ENCODE data around the gene HCFC2.
A peak's percentile ranks its signal among the peaks of the same experiment; 100 is the strongest.
"Not testable (repeated sequence)": the region's sequence is repeated elsewhere in the genome, so short reads cannot be mapped to it uniquely, and the experiment has no call there.

The HCFC2 gene

DNA sequence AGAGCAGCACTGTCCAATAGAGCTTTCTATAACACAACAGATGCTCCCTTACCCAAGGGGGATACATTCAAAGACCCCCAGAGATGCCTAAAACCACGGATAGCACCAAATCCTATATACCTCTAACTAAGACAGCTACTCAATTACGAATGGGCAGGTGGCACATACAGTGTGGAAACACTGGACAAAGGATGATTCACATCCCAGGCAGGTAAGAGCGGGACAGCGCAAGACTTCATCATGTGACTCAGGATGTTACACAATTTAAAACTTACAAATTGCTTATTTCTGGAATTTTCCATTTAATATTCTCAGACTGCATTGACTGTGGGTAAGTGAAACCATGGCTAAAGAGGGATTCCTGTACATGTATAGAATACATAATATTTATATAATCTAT is 5.5 kb upstream of the HCFC2 start:
- no peak for DNase-seq

GRCh38 chr12:104059963-104060362 is 4.4 kb upstream of the HCFC2 start:
- DNase-seq, result no peak

- DNase-seq, result peak; percentile 13
These were observed 3.5 kb upstream of the HCFC2 start for GRCh38 chr12:104060791-104061190.

DNA sequence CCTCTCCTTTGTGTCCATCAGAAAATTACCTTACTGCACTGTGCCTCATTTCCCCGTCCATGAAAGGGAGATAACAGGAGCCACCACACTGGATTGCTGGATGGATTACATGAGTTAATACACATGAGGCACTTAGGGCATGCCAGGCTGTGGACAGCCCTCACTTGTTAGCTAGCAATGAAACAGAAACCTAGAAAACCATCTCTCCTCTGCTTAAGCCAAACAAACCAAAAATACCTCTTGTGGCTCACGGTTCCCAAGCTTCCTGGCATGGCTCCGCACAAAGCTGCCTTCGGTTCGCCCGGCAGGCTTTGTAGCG is 660 bp upstream of the HCFC2 start:
- DNase-seq, result peak; percentile 44

DNA sequence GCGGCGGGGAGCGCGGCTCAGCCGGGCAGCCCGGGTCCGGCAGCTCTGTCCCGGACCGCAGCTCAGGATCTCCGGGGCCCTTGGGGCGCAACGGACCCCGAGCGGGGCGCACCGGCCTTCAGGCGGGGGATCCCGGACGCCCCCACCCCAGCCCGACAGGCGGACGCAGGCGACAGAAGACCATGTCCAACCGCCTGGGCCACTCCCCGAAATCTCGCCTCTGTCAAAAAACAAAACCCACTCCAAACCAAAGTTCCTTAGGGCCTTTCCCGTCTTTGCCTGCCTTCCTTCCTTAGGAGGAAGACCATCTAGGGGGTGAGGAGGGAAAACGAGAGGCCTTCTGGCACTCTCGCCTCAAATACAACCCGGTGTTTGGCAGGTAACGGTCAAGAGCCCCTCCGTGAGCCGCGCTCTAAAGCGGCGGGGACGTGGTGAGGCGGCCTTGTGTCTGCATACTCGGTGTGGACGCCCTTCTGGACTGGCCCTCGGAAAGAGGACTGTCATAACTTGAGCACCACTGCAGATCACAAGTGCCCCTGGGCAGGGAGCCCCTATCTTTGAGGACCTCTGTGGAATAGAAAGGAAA is 604 bp downstream of the HCFC2 start:
- DNase-seq, result no peak

DNA sequence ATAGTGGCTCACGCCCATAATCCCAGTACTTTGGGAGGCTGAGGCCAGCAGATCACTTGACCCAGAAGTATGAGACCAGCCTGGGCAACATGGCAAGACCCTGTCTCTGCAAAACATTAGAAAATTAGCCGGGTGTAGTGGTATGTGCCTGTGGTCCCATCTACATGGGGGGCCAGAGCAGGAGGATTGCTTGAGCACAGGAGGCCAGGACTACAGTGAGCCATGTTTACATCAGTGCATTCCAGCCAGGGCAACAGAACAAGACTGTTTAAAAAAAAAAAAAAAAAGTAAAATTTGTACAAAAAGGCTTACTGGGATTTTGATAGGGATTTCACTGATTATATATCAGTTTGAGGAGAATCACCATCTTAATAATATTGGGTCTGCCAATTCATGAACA is 7.8 kb downstream of the HCFC2 start:
- DNase-seq, result no peak

DNA sequence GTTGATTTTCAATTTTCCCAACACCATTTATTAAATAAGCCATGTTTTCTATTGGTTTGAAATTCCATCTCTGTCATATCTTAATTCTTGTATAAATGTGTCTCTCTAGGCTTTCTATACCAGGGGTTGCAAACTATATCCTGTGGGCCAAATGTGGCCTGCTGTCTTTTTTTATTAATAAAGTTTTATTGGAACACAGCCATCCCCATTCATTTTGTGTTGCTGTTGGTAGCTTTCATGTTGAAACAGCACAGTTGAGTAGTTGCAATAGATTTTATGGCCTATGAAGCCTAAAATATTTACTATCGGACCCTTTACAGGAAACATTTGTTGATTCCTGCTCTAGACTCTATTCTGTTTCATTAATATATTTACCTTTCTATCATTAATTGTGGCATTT is 9.4 kb downstream of the HCFC2 start:
- no peak for DNase-seq

DNA sequence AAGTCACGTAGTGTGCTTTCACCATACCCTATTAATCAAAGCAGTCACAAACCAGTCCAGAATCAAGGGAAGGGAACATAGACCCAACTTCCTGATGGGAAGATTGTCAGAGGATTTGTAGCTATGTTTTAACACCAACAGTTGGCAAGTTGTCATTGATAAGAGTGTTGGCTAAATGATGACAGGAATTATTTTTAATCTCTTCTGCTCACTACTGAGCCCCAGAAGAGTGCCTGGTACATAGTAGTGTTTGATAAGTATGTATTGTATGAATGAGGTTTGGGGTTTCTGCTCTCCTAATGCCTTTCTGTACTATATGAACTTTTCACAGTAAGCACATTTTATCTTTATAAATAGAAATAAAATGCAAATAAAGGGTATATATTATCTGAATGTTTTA is 14.7 kb downstream of the HCFC2 start:
- no peak for DNase-seq

DNA sequence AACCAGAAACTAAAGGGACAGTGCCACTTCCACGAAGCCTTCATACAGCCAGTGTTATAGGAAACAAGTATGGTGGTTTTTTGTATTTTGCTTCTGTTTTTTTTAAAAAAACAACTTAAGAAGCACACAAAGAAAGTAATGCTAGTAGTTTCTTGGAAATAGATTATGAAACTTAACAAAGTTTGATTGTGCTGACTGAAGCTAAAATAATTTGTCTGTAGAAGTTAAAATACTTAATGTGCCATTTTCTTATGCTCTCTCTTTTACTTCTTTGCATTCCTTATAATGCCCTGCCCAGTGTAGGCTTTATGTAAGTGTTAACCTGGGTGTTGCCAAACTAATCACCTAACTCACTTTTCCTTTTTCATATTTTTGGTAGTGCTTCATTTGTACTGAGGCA is 16.4 kb downstream of the HCFC2 start:
- DNase-seq, result no peak

- no peak for DNase-seq
These were observed 19.6 kb downstream of the HCFC2 start for GRCh38 chr12:104083769-104084475.

DNA sequence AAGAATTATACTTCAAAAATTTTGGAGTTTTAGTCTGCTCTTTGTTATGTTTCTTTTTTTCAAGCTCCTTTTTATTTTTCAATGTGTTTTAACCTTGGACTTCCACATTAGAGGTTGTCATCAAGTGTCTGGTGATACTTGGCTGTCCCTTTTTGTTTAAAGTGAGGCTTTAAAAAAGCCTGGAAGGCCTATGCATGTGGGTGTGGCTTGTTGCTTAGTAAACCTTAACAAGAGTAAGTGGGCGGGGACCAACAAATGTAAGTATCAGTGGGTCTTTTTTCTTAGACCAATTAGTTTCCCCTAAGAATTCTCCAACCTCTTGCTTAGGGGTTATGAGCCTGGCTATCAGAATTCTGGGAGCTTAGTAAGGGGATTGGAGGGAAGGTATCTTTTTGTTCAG is 26.4 kb downstream of the HCFC2 start:
- no peak for DNase-seq

- no peak for DNase-seq
These were observed 26.8 kb downstream of the HCFC2 start for GRCh38 chr12:104091136-104091535.

- no peak for DNase-seq
These were observed 30.0 kb downstream of the HCFC2 start for GRCh38 chr12:104094284-104094683.

DNA sequence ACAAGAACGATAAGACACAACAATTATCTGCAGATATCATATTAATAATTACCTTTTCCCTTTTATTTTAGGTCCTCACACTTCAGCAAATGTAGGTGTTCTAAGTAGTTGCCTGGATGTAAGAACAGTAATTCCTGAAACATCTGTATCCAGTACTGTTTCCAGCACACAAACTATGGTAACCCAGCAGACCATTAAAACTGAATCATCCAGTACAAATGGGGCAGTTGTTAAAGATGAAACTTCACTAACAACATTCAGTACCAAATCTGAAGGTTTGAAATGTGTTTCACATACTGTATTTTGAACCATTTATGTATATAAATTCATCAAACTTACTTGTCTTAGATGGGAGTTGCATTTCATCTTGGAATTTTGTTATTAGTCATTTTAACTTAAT is 31.0 kb downstream of the HCFC2 start:
- DNase-seq, result no peak

DNA sequence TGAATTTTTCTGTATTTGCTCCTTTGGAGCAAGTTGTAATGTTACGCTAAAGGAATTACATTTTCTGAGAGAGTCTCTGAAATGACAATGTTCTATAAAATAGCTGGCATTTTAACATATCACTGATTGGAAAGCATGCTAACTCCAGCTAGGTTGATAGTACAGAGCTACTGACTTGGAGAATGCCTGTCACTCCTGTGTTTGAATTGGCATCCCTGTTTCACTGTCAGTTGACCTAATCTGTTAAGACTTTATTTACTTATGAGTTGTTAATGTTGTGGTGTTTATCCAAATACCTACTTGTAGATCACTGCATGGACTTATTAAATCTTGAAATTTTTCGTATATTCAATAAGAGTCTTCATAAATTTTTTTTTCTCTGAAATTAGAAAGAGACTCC is 33.6 kb downstream of the HCFC2 start:
- no peak for DNase-seq

DNA sequence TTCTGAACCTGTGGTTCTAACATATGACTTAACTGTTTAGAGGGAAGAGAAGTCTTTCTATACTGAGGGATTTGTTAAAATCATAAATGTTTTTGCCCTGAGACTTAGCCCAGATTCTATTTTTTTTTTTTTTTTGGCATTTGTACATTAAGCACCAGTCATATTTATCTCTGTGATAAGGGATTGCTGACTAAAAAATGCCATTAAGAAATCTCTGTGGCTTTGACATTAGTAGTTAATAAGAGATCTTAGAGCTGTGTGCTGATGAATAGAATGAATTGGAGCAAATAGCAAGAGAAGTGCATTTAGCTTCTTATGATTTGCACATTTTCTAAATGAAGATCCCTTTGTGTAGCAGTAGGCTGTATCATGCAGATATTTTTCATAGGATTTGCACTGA is 41.1 kb downstream of the HCFC2 start:
- DNase-seq, result no peak

DNA sequence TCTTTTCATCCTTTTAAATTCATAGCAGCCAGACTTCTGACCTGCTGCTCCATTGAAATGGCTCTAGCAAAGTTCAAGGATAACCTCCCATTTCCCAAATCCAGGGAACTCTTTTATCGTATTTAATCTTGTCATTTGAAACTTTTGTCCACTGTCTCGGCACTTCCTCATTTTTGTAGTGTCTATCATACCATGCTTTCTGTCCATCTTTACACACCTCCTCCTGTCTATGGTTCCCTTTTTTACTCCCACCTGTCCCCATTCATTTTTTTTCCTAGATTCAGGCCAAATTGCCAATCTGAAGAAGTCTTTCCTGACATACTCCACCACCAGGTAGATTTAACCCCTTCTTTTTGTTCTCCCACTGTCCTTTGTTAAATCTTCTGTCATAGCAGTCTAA is 42.6 kb downstream of the HCFC2 start:
- no peak for DNase-seq

GRCh38 chr12:104108755-104109445 is 44.6 kb downstream of the HCFC2 start:
- DNase-seq, result peak; percentile 69

DNA sequence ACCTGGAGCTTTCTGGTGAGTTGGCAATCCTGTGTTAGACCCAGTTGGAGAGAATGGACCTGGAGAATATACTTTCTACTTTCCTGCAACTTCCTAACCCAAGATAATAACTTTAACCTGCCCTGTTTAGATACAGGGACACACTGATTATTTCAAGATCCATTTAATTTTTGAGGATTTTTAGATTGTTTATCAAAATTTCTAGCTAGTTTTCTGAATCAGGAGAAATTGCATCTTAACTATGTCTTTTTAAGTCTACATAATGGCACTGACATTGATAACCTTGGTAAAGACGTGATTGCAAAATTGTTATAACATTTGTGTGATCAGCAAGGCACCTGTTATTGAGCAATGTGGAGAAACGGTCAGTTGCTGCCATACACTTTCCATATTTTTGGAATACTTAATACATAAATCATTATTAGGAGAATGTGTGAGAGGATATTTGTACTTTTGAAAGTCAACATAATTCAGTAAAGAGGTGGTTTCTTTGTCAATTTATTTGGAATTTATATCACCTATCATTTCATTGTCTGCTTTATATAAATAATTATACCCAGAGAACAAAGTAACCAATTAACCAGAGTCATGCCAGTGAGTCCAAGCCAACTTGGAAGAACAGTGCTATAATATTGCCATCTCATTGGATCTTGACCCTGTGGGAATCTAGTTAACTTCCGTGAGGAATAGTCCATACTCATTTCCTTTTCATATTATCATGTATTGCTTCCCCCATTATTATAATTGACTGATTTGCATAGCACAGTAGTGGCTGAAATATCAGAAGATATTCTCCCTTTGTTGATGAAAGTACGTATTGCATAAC is 45.3 kb downstream of the HCFC2 start:
- DNase-seq, result no peak

- DNase-seq, result not testable (repeated sequence)
These were observed 50.7 kb downstream of the HCFC2 start for GRCh38 chr12:104114834-104115586.

GRCh38 chr12:104115587-104115975 is 51.2 kb downstream of the HCFC2 start:
- no peak for DNase-seq

DNA sequence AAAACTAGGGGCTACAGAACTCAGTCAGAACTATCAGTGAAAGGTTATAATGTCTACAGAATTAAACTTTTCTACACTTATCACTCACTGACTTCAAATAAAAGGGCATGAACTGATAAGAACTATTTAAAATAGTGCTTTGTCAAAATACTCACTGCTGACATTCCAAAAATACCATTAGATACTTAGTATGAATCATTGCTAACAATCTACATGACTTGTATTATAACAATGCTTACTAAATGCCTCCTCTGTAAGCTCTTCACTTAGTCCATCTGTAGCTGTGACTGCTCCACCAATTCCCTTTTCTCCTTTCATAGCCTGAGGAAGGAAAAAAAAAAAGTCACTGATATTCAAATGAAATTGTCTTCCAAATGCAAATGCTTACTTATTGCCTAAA is 56.7 kb downstream of the HCFC2 start:
- peak; percentile 75 for DNase-seq

DNA sequence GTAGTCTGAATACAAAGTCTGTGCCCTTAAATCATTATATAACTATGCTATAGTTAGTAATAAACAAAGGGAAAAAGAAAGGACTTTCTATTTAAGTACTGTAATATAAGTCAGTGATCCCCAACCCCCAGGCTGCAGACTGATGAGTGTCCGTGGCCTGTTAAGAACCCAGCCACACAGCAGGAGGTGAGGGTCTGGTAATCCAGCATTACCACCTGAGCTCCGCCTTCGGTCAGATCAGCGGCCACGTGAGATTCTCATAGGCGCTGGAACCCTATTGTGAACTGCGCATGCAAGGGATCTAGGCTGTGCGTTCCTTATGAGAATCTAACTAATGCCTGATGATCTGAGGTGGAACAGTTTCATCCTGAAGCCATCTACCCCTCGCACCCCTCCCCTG is 58.0 kb downstream of the HCFC2 start:
- no peak for DNase-seq
